GM12878 (cell line): ENCODE measurements around the gene GNG13. TPM values are rescaled to one million over a fixed set of nuclear protein-coding genes. Genes with fewer than 3 reads are reported as not detected.
"Not testable (repeated sequence)": the region's sequence is repeated elsewhere in the genome, so short reads cannot be mapped to it uniquely, and the experiment has no call there.

Experiments used
- ATAC-seq: fragments of 200-7000 bp; cut with Tn5 transposase; 3 replicates; pipeline ENCODE4 v1.9.1; 2020; ENCODE audit warnings: mild to moderate bottlenecking, moderate library complexity
- BruUV-seq: library from RNA; stranded (reverse); fragments of 400-500 nt; replicated peaks from 2 replicates; lab custom pipeline; 2021; lab: Mats Ljungman, UMichigan
- CTCF ChIA-PET: fragments of 300-600 bp; sonication (Branson Sonifier 250); formaldehyde crosslinking; extraction: SDS; loops from one replicate; lab custom pipeline; 2021; ENCODE audit warnings: inconsistent platforms; lab: Yijun Ruan, JAX
- POLR2A ChIA-PET: fragments of 350-600 bp; formaldehyde crosslinking; extraction: SDS; loops from one replicate; lab custom pipeline; 2021; ENCODE audit warnings: inconsistent platforms; lab: Charles Lee
- RAD21 ChIA-PET: fragments of 300-600 bp; sonication (Branson Sonifier 250); formaldehyde crosslinking; loops from one replicate; lab custom pipeline; 2023; ENCODE audit warnings: antibody characterized with exemption; ENCODE audit not compliant: unreplicated experiment; lab: Charles Lee
- SMC1A ChIA-PET: fragments of 300-600 bp; sonication (Branson Sonifier 250); formaldehyde crosslinking; loops from one replicate; lab custom pipeline; 2023; ENCODE audit not compliant: unreplicated experiment, uncharacterized antibody; lab: Charles Lee
- DNase-seq: peaks from one replicate; pipeline ENCODE4 v3.0.0-alpha.2; 2011; ENCODE audit warnings: low read depth, low spot score
- FAIRE-seq: peaks from 3 replicates; lab custom pipeline; 2011; peaks lifted over from hg19 to GRCh38; lab: Jason Lieb, UNC
- H2AFZ ChIP-seq: 2 replicates; pipeline ENCODE4 v1.6.0; 2011; ENCODE audit warnings: low read depth, low read length, control low read depth; ENCODE audit not compliant: control insufficient read depth
- H3K27ac ChIP-seq: 2 replicates; pipeline ENCODE4 v1.5.1; 2011; ENCODE audit warnings: control low read depth; ENCODE audit not compliant: control insufficient read depth, insufficient read depth
- H3K27me3 ChIP-seq, 2 experiments: replicated peaks in 1 of 2; 2 replicates each; pipeline versions ENCODE4 v1.6.0 to v1.6.1; 2011; ENCODE audit warnings: low read length in 1 of 2; ENCODE audit not compliant: control insufficient read depth in 2 of 2, insufficient read depth in 2 of 2
- H3K36me3 ChIP-seq, 2 experiments: 2 replicates each; pipeline ENCODE4 v1.5.1; 2011; ENCODE audit warnings: low read length in 1 of 2; ENCODE audit not compliant: control insufficient read depth in 2 of 2, insufficient read depth in 2 of 2
- H3K4me1 ChIP-seq: 2 replicates; pipeline ENCODE4 v1.6.1; 2011; ENCODE audit warnings: mild to moderate bottlenecking, low read length, moderate library complexity, mixed read lengths; ENCODE audit not compliant: control insufficient read depth, insufficient read depth
- H3K4me2 ChIP-seq: 2 replicates; pipeline ENCODE4 v1.6.0; 2011; ENCODE audit warnings: control low read depth; ENCODE audit not compliant: control insufficient read depth, insufficient read depth
- H3K4me3 ChIP-seq: fragments of 200-600 bp; sonication (generic); 2 replicates; pipeline ENCODE4 v1.5.1; 2016
- H3K79me2 ChIP-seq: 2 replicates; pipeline ENCODE4 v1.6.0; 2011; ENCODE audit warnings: low read length; ENCODE audit not compliant: control insufficient read depth, insufficient read depth
- H3K9ac ChIP-seq: 2 replicates; pipeline ENCODE4 v1.8.0; 2011; ENCODE audit warnings: low read length, control low read depth, mixed read lengths; ENCODE audit not compliant: control insufficient read depth, insufficient read depth
- H3K9me3 ChIP-seq: replicated peaks from 3 replicates; pipeline ENCODE4 v1.5.1; 2011; ENCODE audit warnings: mild to moderate bottlenecking, low read length; ENCODE audit not compliant: control insufficient read depth, insufficient read depth
- H4K20me1 ChIP-seq: 2 replicates; pipeline ENCODE4 v1.6.0; 2011; ENCODE audit not compliant: control insufficient read depth, insufficient read depth
- PAX5 ChIP-seq: IDR thresholded peaks from 2 replicates; pipeline ENCODE4 v1.6.1; 2011; ENCODE audit warnings: low read depth, low read length, borderline replicate concordance
- RAD51 ChIP-seq: fragments of 450-650 bp; IDR thresholded peaks from 2 replicates; pipeline ENCODE4 v1.6.1; 2016; ENCODE audit warnings: moderate library complexity, mild to moderate bottlenecking, inconsistent platforms
- SP1 ChIP-seq: IDR thresholded peaks from one replicate; pipeline ENCODE4 v1.6.1; 2011; ENCODE audit warnings: low read depth, low read length
- WGBS: methylation state at CpG from one replicate; pipeline ENCODE4 v1.1.6; 2016; ENCODE audit warnings: low lambda C conversion rate; ENCODE audit not compliant: insufficient replicate concordance, insufficient coverage; ENCODE audit errors: missing lambda C conversion rate; 5-methylcytosine and 5-hydroxymethylcytosine counted together
- in situ Hi-C: fragments of 300-500 bp; cut with MboI; formaldehyde crosslinking; loops from 9 replicates; pipeline ENCODE4 v1.14.3; 2018; ENCODE audit warnings: mixed read lengths
- intact Hi-C: fragments of 100-400 bp; cut with micrococcal nuclease; formaldehyde crosslinking; loops from one replicate; pipeline ENCODE4 v1.14.2; 2022; ENCODE audit not compliant: unreplicated experiment
- polyA plus RNA-seq, 11 experiments: library from polyadenylated mRNA; depleted of rRNA in 4 of 11; unstranded in 6 of 11; stranded (reverse) in 5 of 11; fragments of >200 nt; fragmentation: Nextera tagmentation in 4 of 11; fragmentation: Illumina TruSeq in 1 of 11; extraction: Ambion mirVana in 4 of 11; extraction: Trizol in 1 of 11; gene quantifications; 1 replicate in 1 of 11; 2 replicates in 10 of 11; pipeline versions ENCODE4 v1.2.1 to v1.2.3, GENCODE V29; 2011 to 2016; ENCODE audit warnings: inconsistent platforms in 2 of 11, missing spikeins in 2 of 11, low read depth in 1 of 11
- total RNA-seq, 4 experiments: library from RNA; depleted of rRNA in 3 of 4; stranded (reverse); fragments of >200 nt in 3 of 4; fragmentation: Illumina TruSeq in 1 of 4; extraction: Trizol in 1 of 4; gene quantifications; 2 replicates each; pipeline versions ENCODE4 v1.2.1 to v1.2.3, GENCODE V29; 2013 to 2021

GNG13 gene
- total and polyA plus RNA-seq, 10 of the 15 experiments (the other 5 are each of a cell fraction or from before 2014, with no cell fraction given): not detected

- TF ChIP-seq SP1: no peak
These were observed 23.7 kb downstream of the GNG13 start (continued) for GRCh38 chr16:776824-777223.

DNA sequence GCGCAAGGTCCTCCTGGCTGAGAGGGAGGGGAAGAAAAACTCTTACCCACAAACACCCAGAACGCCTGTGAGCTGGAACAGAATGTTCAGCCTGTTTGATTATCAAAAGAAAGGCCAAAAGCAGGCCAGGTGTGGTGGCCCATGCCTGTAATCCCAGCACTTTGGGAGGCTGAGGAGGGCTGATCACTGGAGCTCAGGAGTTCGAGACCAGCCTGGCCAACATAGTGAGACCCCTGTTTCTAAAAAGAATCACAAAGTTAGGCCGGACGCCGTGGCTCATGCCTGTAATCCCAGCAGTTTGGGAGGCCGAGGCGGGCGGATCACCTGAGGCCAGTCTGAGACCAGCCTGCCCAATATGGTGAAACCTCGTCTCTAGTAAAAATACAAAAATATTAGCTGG lies 24.2 kb downstream of the GNG13 start:
- FAIRE-seq, POLR2A ChIA-PET: not testable (repeated sequence)
- WGBS: 60% methylated on average over 10 of the region's 10 CpGs

GRCh38 chr16:775236-775796 lies 25.2 kb downstream of the GNG13 start:
- FAIRE-seq: no peak
- POLR2A ChIA-PET: no interaction called here
- DNase-seq: no peak
- intact Hi-C loops: no loop called here
- no peak for ATAC-seq
- no peaks in the 10 kb centered on the region for H4K20me1 ChIP-seq
- no TSS peak for BruUV-seq
- H3K79me2 ChIP-seq: no peaks in the 10 kb centered on the region
- no peaks in the 10 kb centered on the region for H3K4me1 ChIP-seq
- CTCF ChIA-PET: no interaction called here
- H3K4me2 ChIP-seq: no peak overlapping the region
- H3K36me3 ChIP-seq: no peaks in the 10 kb centered on the region
- no peaks in the 10 kb centered on the region for H3K27me3 ChIP-seq
- H3K9me3 ChIP-seq: no peaks in the 10 kb centered on the region
- H3K4me3 ChIP-seq: no peak overlapping the region
- RAD21 ChIA-PET: no interaction called here
- H3K27ac ChIP-seq: no peak overlapping the region
- in situ Hi-C loops: no loop called here
- WGBS: 35% methylated on average over 36 of the region's 36 CpGs
- no peak overlapping the region for H3K9ac ChIP-seq
- SMC1A ChIA-PET: no interaction called here
- TF ChIP-seq PAX5: no peak
- TF ChIP-seq RAD51: no peak
- TF ChIP-seq, all 136 proteins: peak for 0
- H2AFZ ChIP-seq: no peak overlapping the region

More for the DNA sequence above, 24.2 kb downstream of the GNG13 start:
- H3K9ac ChIP-seq, H3K9me3 ChIP-seq, H3K4me2 ChIP-seq, H4K20me1 ChIP-seq, H3K4me3 ChIP-seq, H3K36me3 ChIP-seq, in situ Hi-C loops, H2AFZ ChIP-seq, H3K4me1 ChIP-seq, H3K79me2 ChIP-seq, BruUV-seq, H3K27me3 ChIP-seq, ATAC-seq, H3K27ac ChIP-seq, intact Hi-C loops, SMC1A ChIA-PET, DNase-seq, RAD21 ChIA-PET: not testable (repeated sequence)
- CTCF ChIA-PET: interaction anchor here (0.6 to 0.8 kb wide), 2 partner anchors 8 to 27 kb away, joined by 3 to 4 read pairs; no protein-coding TSS in a partner anchor
